Keratinocyte (primary cell): Measurements from ENCODE around the gene EPHA3. TPM values are rescaled to one million over a fixed set of nuclear protein-coding genes. Genes with fewer than 3 reads are reported as not detected.

ENCODE experiments used
- DNase-seq: peaks from one replicate; pipeline ENCODE4 v3.0.0-alpha.2; 2011; ENCODE audit warnings: low read depth, missing footprints, low spot score
- FAIRE-seq: peaks from 2 replicates; lab custom pipeline; 2011; peaks lifted over from hg19 to GRCh38; lab: Jason Lieb, UNC
- H2AFZ ChIP-seq: 2 replicates; pipeline ENCODE4 v1.6.0; 2012; ENCODE audit warnings: low read length, control low read depth, inconsistent platforms; ENCODE audit not compliant: control insufficient read depth
- H3K27ac ChIP-seq: 2 replicates; pipeline ENCODE4 v1.5.1; 2011; ENCODE audit warnings: low read length; ENCODE audit not compliant: control insufficient read depth, insufficient read depth
- H3K27me3 ChIP-seq: 3 replicates; pipeline ENCODE4 v1.6.0; 2011; ENCODE audit warnings: low read length; ENCODE audit not compliant: control insufficient read depth, insufficient read depth; ENCODE audit errors: extremely low read depth
- H3K36me3 ChIP-seq, 2 experiments: 2 replicates in 1 of 2; 3 replicates in 1 of 2; pipeline ENCODE4 v1.5.1; 2011; ENCODE audit warnings: low read length in 2 of 2, mild to moderate bottlenecking in 1 of 2; ENCODE audit not compliant: control insufficient read depth in 2 of 2, insufficient read depth in 2 of 2; ENCODE audit errors: extremely low read depth in 1 of 2
- H3K4me1 ChIP-seq: 3 replicates; pipeline ENCODE4 v1.5.1; 2011; ENCODE audit warnings: low read length; ENCODE audit not compliant: control insufficient read depth, insufficient read depth; ENCODE audit errors: extremely low read depth
- H3K4me2 ChIP-seq: 3 replicates; pipeline ENCODE4 v1.6.0; 2011; ENCODE audit warnings: low read depth, low read length; ENCODE audit not compliant: control insufficient read depth, insufficient read depth; ENCODE audit errors: extremely low read depth
- H3K4me3 ChIP-seq, 3 experiments: fragments of 200-600 bp in 1 of 3; sonication (generic) in 1 of 3; 2 replicates in 2 of 3; 3 replicates in 1 of 3; pipeline ENCODE4 v1.5.1; 2011 to 2016; ENCODE audit warnings: low read length in 3 of 3, mild to moderate bottlenecking in 3 of 3, control low read depth in 2 of 3, inconsistent platforms in 1 of 3, low read depth in 1 of 3, mixed read lengths in 1 of 3, mixed run types in 1 of 3, moderate library complexity in 1 of 3; ENCODE audit not compliant: control insufficient read depth in 2 of 3, insufficient read depth in 2 of 3; ENCODE audit errors: extremely low read depth in 1 of 3
- H3K79me2 ChIP-seq: 2 replicates; pipeline ENCODE4 v1.6.0; 2012; ENCODE audit warnings: low read length; ENCODE audit not compliant: control insufficient read depth, insufficient read depth
- H3K9ac ChIP-seq: 3 replicates; pipeline ENCODE4 v1.6.0; 2011; ENCODE audit warnings: low read length; ENCODE audit not compliant: control insufficient read depth, insufficient read depth; ENCODE audit errors: extremely low read depth
- H3K9me1 ChIP-seq: 3 replicates; pipeline ENCODE4 v1.6.0; 2011; ENCODE audit warnings: low read length; ENCODE audit not compliant: control insufficient read depth, insufficient read depth; ENCODE audit errors: extremely low read depth
- H3K9me3 ChIP-seq: 2 replicates; pipeline ENCODE4 v1.5.1; 2012; ENCODE audit warnings: low read depth, low read length; ENCODE audit not compliant: control insufficient read depth
- H4K20me1 ChIP-seq: 3 replicates; pipeline ENCODE4 v1.6.0; 2011; ENCODE audit warnings: low read length; ENCODE audit not compliant: control insufficient read depth, insufficient read depth; ENCODE audit errors: extremely low read depth
- CTCF ChIP-seq, 3 experiments: IDR thresholded peaks in 1 of 3; conservative IDR thresholded peaks in 1 of 3; optimal IDR thresholded peaks in 1 of 3; 2 replicates in 2 of 3; 3 replicates in 1 of 3; pipeline versions ENCODE3 to v1.5.1; 2011; ENCODE audit warnings: low read length in 3 of 3, mild to moderate bottlenecking in 3 of 3, moderate library complexity in 2 of 3, control low read depth in 1 of 3, inconsistent platforms in 1 of 3; ENCODE audit not compliant: insufficient read depth in 2 of 3; ENCODE audit errors: extremely low read depth in 1 of 3
- EZH2 ChIP-seq: IDR thresholded peaks from one replicate; pipeline ENCODE4 v1.6.1; 2012; ENCODE audit warnings: inconsistent platforms, mild to moderate bottlenecking, low read length, moderate library complexity
- dilution Hi-C: fragments of 300-500 bp; cut with MboI; formaldehyde crosslinking; loops from one replicate; pipeline ENCODE4 v1.7.0; 2020; ENCODE audit warnings: low sequenced_read_pairs; ENCODE audit not compliant: extremely low pct_ligation_motif_present
- polyA plus RNA-seq, 5 experiments: library from polyadenylated mRNA; depleted of rRNA in 3 of 5; stranded (reverse) in 3 of 5; stranded (forward) in 1 of 5; unstranded in 1 of 5; fragments of >200 nt; gene quantifications; 1 replicate in 1 of 5; 2 replicates in 3 of 5; 3 replicates in 1 of 5; pipeline versions ENCODE4 v1.2.1 to v1.2.3, GENCODE V29; 2011 to 2012; ENCODE audit warnings: missing spikeins in 2 of 5, low read depth in 1 of 5, low replicate concordance in 1 of 5

Gene EPHA3
- polyA plus RNA-seq, 1 donor (not counting 4 experiments of a cell fraction or from before 2014, with no cell fraction given), result 0.13 TPM

- Histone ChIP-seq H3K27ac (no peak overlapping the region), H3K36me3 (no peaks in the 10 kb centered on the region), H3K9me3 (no peaks in the 10 kb centered on the region), H3K4me1 (no peaks in the 10 kb centered on the region), H3K9ac (no peak overlapping the region), H3K27me3 (no peaks in the 10 kb centered on the region), H3K4me2 (no peak overlapping the region), H3K79me2 (no peaks in the 10 kb centered on the region), H3K9me1 (no peaks in the 10 kb centered on the region), H4K20me1 (no peaks in the 10 kb centered on the region), H2AFZ (no peak overlapping the region), H3K4me3 (no peak overlapping the region)
- DNase-seq, result no peak
- TF ChIP-seq EZH2 (no peak), CTCF (optimal IDR thresholded peaks at IDR 0.05 in 1 of 3, IDR thresholded peaks at IDR 0.05 in 1 of 3, conservative IDR thresholded peaks at IDR 0.05 in 1 of 3; ENCODE audit: extremely low read depth in 1 of 3, insufficient read depth in 2 of 3, low read length in 3 of 3) (no peak)
- FAIRE-seq, result no peak
- dilution Hi-C loops, result no loop called here
Measured at GRCh38 chr3:89503891-89504391, 396.5 kb downstream of the EPHA3 start.

GRCh38 chr3:89504432-89504831 is 397.0 kb downstream of the EPHA3 start:
- no peak overlapping the region for H3K27ac ChIP-seq
- no peak overlapping the region for H3K9ac ChIP-seq
- H2AFZ ChIP-seq, result no peak overlapping the region
- H3K4me3 ChIP-seq, result no peak overlapping the region
- FAIRE-seq (no peak), DNase-seq (no peak)
- H3K27me3 ChIP-seq, result no peaks in the 10 kb centered on the region
- no peak overlapping the region for H3K4me2 ChIP-seq
- H3K9me1 ChIP-seq, result no peaks in the 10 kb centered on the region
- no peaks in the 10 kb centered on the region for H3K9me3 ChIP-seq
- no peaks in the 10 kb centered on the region for H3K79me2 ChIP-seq
- dilution Hi-C loops, result no loop called here
- no peaks in the 10 kb centered on the region for H3K4me1 ChIP-seq
- H4K20me1 ChIP-seq, result no peaks in the 10 kb centered on the region
- H3K36me3 ChIP-seq, result no peaks in the 10 kb centered on the region
- TF ChIP-seq CTCF (optimal IDR thresholded peaks at IDR 0.05 in 1 of 3, IDR thresholded peaks at IDR 0.05 in 1 of 3, conservative IDR thresholded peaks at IDR 0.05 in 1 of 3; ENCODE audit: extremely low read depth in 1 of 3, insufficient read depth in 2 of 3, low read length in 3 of 3) (no peak), EZH2 (no peak)
